Activated naive CD4-positive, alpha-beta T cell treated with anti-CD3 and anti-CD28 coated beads for 36 hours (primary cell): ENCODE results near the gene GPR141. TPM values are rescaled to one million over a fixed set of nuclear protein-coding genes. Genes with fewer than 3 reads are reported as not detected.

Experiments used
- CTCF ChIA-PET: fragments of 350-600 bp; sonication (Branson Sonifier 250); formaldehyde crosslinking; loops from one replicate; lab custom pipeline; 2021; ENCODE audit warnings: antibody characterized with exemption; lab: Charles Lee
- DNase-seq: peaks from one replicate; pipeline ENCODE4 v3.0.0-alpha.2; 2020
- H3K27ac Mint-ChIP-seq: one replicate; pipeline ENCODE4 v1.8.0; 2021; ENCODE audit warnings: mild to moderate bottlenecking, mixed read lengths
- H3K27me3 Mint-ChIP-seq: one replicate; pipeline ENCODE4 v1.8.0; 2021; ENCODE audit warnings: low read depth, mixed read lengths
- H3K36me3 Mint-ChIP-seq: one replicate; pipeline ENCODE4 v1.8.0; 2021; ENCODE audit warnings: low read depth, mixed read lengths
- H3K4me1 Mint-ChIP-seq: one replicate; pipeline ENCODE4 v1.8.0; 2021; ENCODE audit warnings: low read depth, mixed read lengths
- H3K4me3 Mint-ChIP-seq: one replicate; pipeline ENCODE4 v1.8.0; 2021; ENCODE audit warnings: mild to moderate bottlenecking, moderate library complexity, mixed read lengths
- H3K9me3 Mint-ChIP-seq: one replicate; pipeline ENCODE4 v1.8.0; 2021; ENCODE audit warnings: mixed read lengths
- intact Hi-C: fragments of 100-400 bp; cut with micrococcal nuclease; formaldehyde crosslinking; loops from one replicate; pipeline ENCODE4 v1.15.1; 2023
- total RNA-seq, 2 experiments: library from RNA; stranded (reverse); gene quantifications; one replicate each; pipeline ENCODE4 v1.2.3, GENCODE V29; 2021

Gene GPR141
- total RNA-seq = not detected

- Mint-ChIP-seq H3K9me3 (no peaks in the 10 kb centered on the region), H3K4me1 (no peaks in the 10 kb centered on the region), H3K36me3 (no peaks in the 10 kb centered on the region), H3K27ac (no peak within 1 kb of the TSS), H3K4me3 (no peak within 1 kb of the TSS), H3K27me3 (peaks cover 12% of the 10 kb centered on the region)
- intact Hi-C loops = no loop called here
- no peak for DNase-seq
- CTCF ChIA-PET = no interaction called here
These were observed at the start of gene GPR141 for GRCh38 chr7:37683246-37684120. Gene GPR141, plus strand, starts transcription at chr7:37683766. Its CDS starts 56,628 bp downstream, at chr7:37740394.

- CTCF ChIA-PET = interaction anchor here (0.6 kb wide), 1 partner anchor 49 kb away, joined by 3 read pairs; no protein-coding TSS in a partner anchor
- intact Hi-C loops = no loop called here
- H3K36me3 Mint-ChIP-seq = no peaks in the 10 kb centered on the region
These were observed 48.2 kb upstream of the GPR141 start for GRCh38 chr7:37635346-37635745.

GRCh38 chr7:37642028-37642540 is 41.5 kb upstream of the GPR141 start:
- H3K9me3 Mint-ChIP-seq = peaks cover 2% of the 10 kb centered on the region
- DNase-seq = no peak
- no peak overlapping the region for H3K4me3 Mint-ChIP-seq
- CTCF ChIA-PET = no interaction called here
- H3K4me1 Mint-ChIP-seq = no peaks in the 10 kb centered on the region
- peaks cover 20% of the 10 kb centered on the region for H3K27me3 Mint-ChIP-seq
- no peaks in the 10 kb centered on the region for H3K36me3 Mint-ChIP-seq
- H3K27ac Mint-ChIP-seq = no peak overlapping the region
- intact Hi-C loops = no loop called here

More at GRCh38 chr7:37635346-37635745, 48.2 kb upstream of the GPR141 start:
- H3K27me3 Mint-ChIP-seq = peaks cover 36% of the 10 kb centered on the region
- DNase-seq = no peak
- H3K9me3 Mint-ChIP-seq = peaks cover 8% of the 10 kb centered on the region
- no peaks in the 10 kb centered on the region for H3K4me1 Mint-ChIP-seq
- no peak overlapping the region for H3K4me3 Mint-ChIP-seq
- H3K27ac Mint-ChIP-seq = no peak overlapping the region

GRCh38 chr7:37643876-37644275 is 39.7 kb upstream of the GPR141 start:
- CTCF ChIA-PET = interaction anchor here (1.1 kb wide), 1 partner anchor 63 kb away, joined by 4 read pairs; no protein-coding TSS in a partner anchor
- peaks cover 10% of the 10 kb centered on the region for H3K27me3 Mint-ChIP-seq
- intact Hi-C loops = no loop called here
- no peak for DNase-seq
- no peaks in the 10 kb centered on the region for H3K9me3 Mint-ChIP-seq
- H3K4me3 Mint-ChIP-seq = no peak overlapping the region
- no peak overlapping the region for H3K27ac Mint-ChIP-seq
- H3K4me1 Mint-ChIP-seq = no peaks in the 10 kb centered on the region
- H3K36me3 Mint-ChIP-seq = no peaks in the 10 kb centered on the region

- no peaks in the 10 kb centered on the region for H3K4me1 Mint-ChIP-seq
- no peak overlapping the region for H3K4me3 Mint-ChIP-seq
- H3K36me3 Mint-ChIP-seq = no peaks in the 10 kb centered on the region
- intact Hi-C loops = no loop called here
- CTCF ChIA-PET = no interaction called here
- H3K27ac Mint-ChIP-seq = no peak overlapping the region
- no peak for DNase-seq
- H3K27me3 Mint-ChIP-seq = no peaks in the 10 kb centered on the region
- no peaks in the 10 kb centered on the region for H3K9me3 Mint-ChIP-seq
These were observed 38.1 kb upstream of the GPR141 start for GRCh38 chr7:37645282-37646050.

GRCh38 chr7:37656913-37657530 is 26.5 kb upstream of the GPR141 start:
- intact Hi-C loops = no loop called here
- DNase-seq = no peak
- no peaks in the 10 kb centered on the region for H3K4me1 Mint-ChIP-seq
- H3K27ac Mint-ChIP-seq = no peak overlapping the region
- H3K9me3 Mint-ChIP-seq = peaks cover 4% of the 10 kb centered on the region
- H3K4me3 Mint-ChIP-seq = no peak overlapping the region
- no peaks in the 10 kb centered on the region for H3K36me3 Mint-ChIP-seq
- CTCF ChIA-PET = interaction anchor here (1.1 kb wide), 1 partner anchor 11 kb away, joined by 3 read pairs; no protein-coding TSS in a partner anchor
- peaks cover 4% of the 10 kb centered on the region for H3K27me3 Mint-ChIP-seq

- H3K4me1 Mint-ChIP-seq = no peaks in the 10 kb centered on the region
- H3K27me3 Mint-ChIP-seq = peaks cover 6% of the 10 kb centered on the region
- intact Hi-C loops = no loop called here
- no peak overlapping the region for H3K4me3 Mint-ChIP-seq
- DNase-seq = no peak
- no peaks in the 10 kb centered on the region for H3K9me3 Mint-ChIP-seq
- no peak overlapping the region for H3K27ac Mint-ChIP-seq
- CTCF ChIA-PET = interaction anchor here (1.1 kb wide), 1 partner anchor 10 kb away, joined by 3 read pairs; no protein-coding TSS in a partner anchor
- H3K36me3 Mint-ChIP-seq = no peaks in the 10 kb centered on the region
These were observed 25.8 kb upstream of the GPR141 start for GRCh38 chr7:37657816-37658215.

GRCh38 chr7:37659971-37660565 is 23.5 kb upstream of the GPR141 start:
- Mint-ChIP-seq H3K4me3 (no peak overlapping the region), H3K4me1 (no peaks in the 10 kb centered on the region), H3K36me3 (no peaks in the 10 kb centered on the region), H3K27ac (no peak overlapping the region), H3K9me3 (no peaks in the 10 kb centered on the region), H3K27me3 (peaks cover 10% of the 10 kb centered on the region)
- CTCF ChIA-PET = no interaction called here
- no peak for DNase-seq
- intact Hi-C loops = no loop called here

GRCh38 chr7:37660614-37661013 is 23.0 kb upstream of the GPR141 start:
- Mint-ChIP-seq H3K27me3 (peaks cover 10% of the 10 kb centered on the region), H3K9me3 (no peaks in the 10 kb centered on the region), H3K4me1 (no peaks in the 10 kb centered on the region), H3K36me3 (no peaks in the 10 kb centered on the region), H3K27ac (no peak overlapping the region), H3K4me3 (no peak overlapping the region)
- no peak for DNase-seq
- CTCF ChIA-PET = no interaction called here
- intact Hi-C loops = no loop called here

GRCh38 chr7:37663693-37664092 is 19.9 kb upstream of the GPR141 start:
- Mint-ChIP-seq H3K27ac (no peak overlapping the region), H3K4me1 (no peaks in the 10 kb centered on the region), H3K27me3 (peaks cover 10% of the 10 kb centered on the region), H3K36me3 (no peaks in the 10 kb centered on the region), H3K4me3 (no peak overlapping the region), H3K9me3 (no peaks in the 10 kb centered on the region)
- intact Hi-C loops = no loop called here
- no peak for DNase-seq
- CTCF ChIA-PET = no interaction called here

- H3K4me3 Mint-ChIP-seq = no peak overlapping the region
- no peaks in the 10 kb centered on the region for H3K36me3 Mint-ChIP-seq
- H3K4me1 Mint-ChIP-seq = no peaks in the 10 kb centered on the region
- DNase-seq = no peak
- CTCF ChIA-PET = no interaction called here
- intact Hi-C loops = no loop called here
- H3K9me3 Mint-ChIP-seq = no peaks in the 10 kb centered on the region
- H3K27ac Mint-ChIP-seq = no peak overlapping the region
- H3K27me3 Mint-ChIP-seq = peaks cover 10% of the 10 kb centered on the region
These were observed 18.1 kb upstream of the GPR141 start for GRCh38 chr7:37665352-37666022.
